Testis (tissue), 2 donors: Measurements from ENCODE around the gene UBXN6.

Source experiments
- CTCF ChIP-seq, 3 experiments: fragments of 450-650 bp in 2 of 3; fragments of 200-600 bp in 1 of 3; sonication (generic) in 1 of 3; IDR thresholded peaks; one replicate each; pipeline ENCODE4 v1.5.1; 2016 to 2019; ENCODE audit warnings: antibody characterized with exemption in 3 of 3, mild to moderate bottlenecking in 2 of 3, moderate library complexity in 1 of 3
- POLR2A ChIP-seq: fragments of 450-650 bp; IDR thresholded peaks from one replicate; pipeline ENCODE4 v1.6.1; 2017; ENCODE audit warnings: antibody characterized with exemption, mild to moderate bottlenecking, moderate library complexity

- TF ChIP-seq CTCF (IDR thresholded peaks at IDR 0.05) (no peak), POLR2A (no peak)
Measured at GRCh38 chr19:4434391-4434790, 23.2 kb downstream of the UBXN6 start.
